Measurements from ENCODE around the gene MRTFA. TPM values are rescaled to one million over a fixed set of nuclear protein-coding genes. Genes with fewer than 3 reads are reported as not detected.
"Not testable (repeated sequence)": the region's sequence is repeated elsewhere in the genome, so short reads cannot be mapped to it uniquely, and the experiment has no call there.

MRTFA gene
- polyA plus RNA-seq, 1 donor: 35.9 TPM

DNA sequence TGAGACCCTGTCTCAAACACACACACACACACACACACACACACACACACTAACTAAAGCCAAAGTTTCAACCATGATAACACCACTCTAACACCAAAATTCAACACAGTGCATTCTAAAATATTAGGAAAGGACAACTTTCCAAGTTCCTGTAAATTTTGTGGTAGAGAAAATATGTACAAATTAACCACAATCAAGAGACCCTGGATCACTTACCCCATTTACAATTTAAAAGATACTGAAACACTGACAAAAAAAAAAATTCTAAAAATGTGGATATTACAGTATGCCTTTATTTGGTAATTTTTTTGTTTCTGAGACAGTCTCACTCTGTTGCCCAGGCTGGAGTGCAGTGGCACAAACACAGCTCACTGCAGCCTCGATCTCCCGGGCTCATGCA, 9.7 kb downstream of the MRTFA start:
- DNase-seq: no peak

DNA sequence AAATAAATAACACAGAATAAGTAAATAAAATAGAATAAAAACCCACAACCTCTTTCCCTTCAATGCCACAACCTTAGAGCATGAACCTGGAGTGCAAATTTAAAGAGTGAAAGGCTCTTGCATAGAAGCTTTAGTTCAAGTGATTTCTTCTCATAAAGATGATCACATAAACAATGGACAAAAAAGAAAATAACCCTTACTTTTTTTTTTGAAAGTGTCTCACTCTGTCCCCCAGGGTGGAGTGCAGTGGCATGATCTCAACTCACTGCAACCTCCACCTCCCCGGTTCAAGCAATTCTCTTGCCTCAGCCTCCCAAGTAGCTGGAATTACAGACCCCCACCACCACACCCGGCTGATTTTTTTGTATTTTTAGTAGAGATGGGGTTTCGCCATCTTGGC, 10.7 kb downstream of the MRTFA start:
- DNase-seq: not testable (repeated sequence)

DNA sequence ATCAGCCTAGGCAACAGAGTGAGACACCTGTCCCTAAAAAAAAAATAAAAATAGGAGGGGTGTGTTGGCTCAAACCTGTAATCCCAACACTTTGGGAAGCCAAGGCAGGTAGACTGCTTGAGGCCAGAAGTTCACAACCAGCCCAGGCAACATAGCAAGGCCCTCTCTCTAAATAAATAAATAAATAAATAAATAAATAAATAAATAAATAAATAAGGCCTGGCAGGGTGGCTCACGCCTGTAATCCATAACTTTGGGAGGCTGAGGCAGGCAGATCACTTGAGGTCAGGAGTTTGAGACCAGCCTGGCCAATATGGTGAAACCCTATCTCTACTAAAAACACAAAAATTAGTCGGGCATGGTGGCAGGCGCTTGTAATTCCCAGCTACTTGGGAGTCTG, 11.2 kb downstream of the MRTFA start:
- not testable (repeated sequence) for DNase-seq

DNA sequence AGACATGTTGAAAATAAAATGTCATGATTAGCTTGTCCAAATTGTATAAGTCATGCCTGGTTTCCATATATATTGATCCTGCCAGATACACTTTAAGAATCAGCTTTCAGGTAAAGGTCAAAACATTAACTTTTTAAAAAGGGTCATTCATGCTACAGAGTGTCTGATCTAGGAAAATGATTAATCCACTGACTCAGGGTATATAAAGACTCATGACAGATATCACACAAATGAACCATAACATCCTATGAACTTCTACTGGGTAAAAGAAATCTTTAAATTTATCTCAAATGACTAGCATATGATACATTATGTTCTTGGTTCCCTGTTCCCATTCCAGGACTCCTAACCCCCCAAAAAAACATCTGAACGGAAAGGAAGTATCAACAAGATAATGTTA, 11.7 kb downstream of the MRTFA start:
- no peak for DNase-seq

DNA sequence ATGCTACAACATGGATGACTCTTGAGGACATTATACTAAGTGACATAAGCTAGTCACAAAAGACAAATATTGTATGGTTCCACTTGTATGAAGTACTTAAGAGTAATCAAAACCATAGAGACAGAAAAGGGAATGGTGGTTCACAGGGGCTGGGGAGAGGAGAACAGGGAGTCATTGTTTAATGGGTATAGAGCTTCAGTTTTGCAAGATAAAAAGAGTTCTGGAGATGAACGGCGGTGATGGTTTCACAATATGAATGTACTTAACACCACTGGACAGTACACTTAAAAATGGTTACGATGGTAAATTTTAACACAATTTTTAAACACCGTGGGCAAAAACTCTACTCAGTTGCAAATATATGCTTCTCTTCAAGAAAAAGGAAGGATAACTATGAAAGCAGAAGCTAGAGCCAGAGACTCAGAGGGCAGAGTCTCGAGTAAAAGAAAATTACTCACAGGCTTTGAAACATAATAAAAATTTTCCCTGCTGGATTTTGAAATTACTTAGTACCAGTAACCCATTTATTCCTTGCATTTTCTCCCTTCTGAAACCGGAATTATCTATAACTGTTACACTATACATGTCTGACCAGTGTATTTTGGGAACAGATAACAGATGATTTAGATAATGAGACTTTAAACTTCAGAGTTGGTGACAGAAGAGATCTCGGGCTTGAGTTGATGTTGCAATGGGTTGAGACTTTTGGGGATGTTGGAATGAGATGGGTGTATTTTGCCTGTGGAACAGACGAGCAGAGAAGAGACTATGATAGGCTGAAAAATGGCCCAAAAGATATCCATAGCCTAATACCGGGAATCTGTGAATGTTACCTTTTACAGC, 15.0 kb downstream of the MRTFA start:
- DNase-seq: no peak

DNA sequence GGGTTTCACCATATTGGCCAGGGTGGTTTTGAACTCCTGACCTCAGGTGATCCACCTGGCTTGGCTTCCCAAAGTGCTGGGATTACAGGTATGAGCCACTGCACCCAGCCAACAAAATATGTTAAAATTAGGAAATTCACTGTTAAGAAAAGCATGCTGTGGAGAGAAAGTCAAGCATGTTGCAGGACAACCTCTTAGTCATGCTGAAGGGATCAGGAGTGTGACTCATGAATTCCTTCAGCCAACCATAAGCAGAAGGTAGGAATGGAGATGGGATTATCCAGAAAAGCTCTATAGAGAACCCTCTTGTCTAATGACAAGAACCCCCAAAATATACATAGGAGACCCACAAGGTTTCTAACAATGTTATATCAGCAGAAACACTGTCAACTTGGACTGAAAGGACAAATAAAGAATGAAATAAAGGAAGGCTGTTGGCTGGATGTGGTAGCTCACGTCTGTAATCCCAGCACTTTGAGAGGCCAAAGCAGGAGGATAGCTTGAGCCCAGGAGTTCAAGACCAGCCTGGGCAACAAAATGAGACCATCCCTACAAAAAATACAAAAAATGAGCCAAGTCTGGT, 16.0 kb downstream of the MRTFA start:
- DNase-seq: no peak

DNA sequence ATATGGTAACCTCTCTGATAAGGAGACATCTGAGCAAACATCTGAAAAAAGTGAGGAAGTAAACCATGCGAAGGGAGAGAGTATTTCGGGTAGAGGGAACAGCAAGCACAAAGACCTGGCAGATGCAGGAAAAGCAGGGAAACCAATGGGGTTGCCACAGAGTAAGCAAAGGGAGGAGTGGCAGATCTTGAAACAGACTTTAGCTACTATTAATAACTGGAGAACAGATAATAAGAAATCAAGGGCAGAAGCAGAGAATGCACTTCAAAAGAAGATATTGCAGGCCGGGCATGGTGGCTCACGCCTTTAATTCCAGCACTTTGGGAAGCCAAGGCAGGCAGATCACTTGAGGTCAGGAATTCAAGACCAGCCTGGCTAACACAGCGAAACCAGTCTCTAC, 18.1 kb downstream of the MRTFA start:
- DNase-seq: no peak

DNA sequence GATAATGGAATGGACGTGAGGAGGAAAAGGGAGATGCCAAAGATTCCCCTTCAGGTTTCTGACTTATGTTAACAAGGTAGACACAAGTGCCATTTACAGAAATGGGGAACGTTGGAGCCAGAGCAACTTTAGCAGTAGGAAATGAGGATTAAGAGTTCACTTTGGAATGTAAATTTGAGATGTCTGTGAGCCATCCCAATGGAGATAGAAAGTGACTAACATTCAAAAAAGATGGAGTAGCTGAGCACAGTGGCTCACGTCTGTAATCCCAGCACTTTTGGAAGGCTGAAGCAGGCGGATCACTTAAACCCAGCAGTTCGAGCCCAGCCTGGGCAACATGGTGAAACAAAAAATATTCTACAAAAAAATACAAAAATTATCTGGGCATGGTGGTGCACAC, 19.9 kb downstream of the MRTFA start:
- no peak for DNase-seq

DNA sequence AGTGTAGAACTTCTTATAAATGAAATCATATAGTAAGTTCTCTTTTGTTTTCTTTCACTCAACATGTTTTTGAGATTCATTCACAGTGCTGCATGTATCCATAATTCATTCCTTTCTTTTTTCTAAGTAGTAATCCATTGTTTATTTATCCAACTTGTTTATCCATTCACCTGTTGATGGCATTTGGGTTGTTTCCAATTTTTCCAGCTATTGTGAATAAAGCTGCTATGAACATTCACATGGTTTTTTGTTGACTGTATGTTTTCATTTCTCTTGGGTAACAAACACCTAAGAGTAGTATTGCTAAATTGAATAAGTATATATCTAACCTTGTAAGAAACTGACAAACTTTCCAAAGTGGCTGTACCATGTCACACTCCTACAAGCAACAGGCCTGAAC, 23.5 kb downstream of the MRTFA start:
- DNase-seq: no peak

DNA sequence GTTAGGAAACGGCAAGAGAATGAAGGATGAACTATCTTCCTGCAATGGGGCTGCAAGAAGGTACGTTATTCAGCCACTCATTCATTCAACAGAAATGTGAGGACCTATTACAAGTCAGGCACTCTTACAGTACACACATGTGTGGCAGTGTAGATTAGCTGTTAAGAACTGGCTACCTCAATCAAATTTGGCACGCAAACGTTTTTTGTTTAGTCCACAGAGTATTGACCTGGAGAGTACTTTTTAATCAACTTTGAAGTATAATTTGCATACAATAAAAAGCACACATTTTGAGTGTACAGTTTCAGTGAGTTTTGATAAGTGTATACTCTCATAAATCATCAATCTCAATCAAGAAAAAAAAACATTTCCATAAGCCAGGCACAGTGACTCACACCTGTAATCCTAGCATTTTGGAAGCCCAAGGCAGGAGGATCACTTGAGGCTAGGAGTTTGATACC, 24.2 kb downstream of the MRTFA start:
- no peak for DNase-seq

DNA sequence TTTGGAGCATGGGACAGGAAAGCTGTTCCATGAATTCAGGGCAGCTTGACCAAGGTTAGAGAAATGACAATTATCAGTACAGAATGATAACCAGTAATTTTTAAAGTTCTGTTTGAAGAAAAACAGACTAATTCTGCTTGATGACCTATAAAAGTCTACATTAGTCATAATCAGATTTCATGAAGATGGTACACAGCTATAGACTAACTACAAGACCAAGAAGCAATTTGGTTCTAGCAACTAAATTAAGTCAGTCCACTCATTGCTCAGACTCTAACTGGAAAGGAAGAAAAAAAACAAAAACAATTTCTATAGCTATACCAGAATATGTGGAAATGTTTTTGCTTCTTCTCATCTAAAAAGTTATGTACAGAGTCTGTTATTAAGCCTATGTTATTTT, 24.9 kb downstream of the MRTFA start:
- no peak for DNase-seq

DNA sequence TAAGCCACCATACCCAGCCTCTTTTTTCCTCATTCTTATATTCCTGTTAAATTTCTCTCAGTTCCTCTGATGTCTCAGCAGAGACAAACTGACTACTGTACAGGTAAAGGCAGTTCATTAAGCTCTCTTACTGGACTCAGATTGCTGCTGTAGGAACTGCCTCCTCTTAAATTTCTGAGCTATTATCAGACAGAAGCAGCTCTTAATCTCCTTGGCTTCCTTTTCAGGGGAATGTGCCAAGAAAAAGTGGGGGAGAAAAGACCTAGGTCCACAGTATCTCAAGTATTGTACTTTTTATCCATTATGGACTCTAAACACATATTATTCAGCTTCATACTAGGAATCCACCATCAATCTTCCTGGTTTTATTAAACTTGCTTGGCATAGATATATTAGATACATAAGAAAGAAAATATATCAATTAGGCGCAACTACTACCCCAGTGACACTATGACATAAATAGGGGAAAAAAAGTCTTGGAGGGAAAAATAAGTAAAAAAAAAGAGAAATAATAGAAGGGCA, 26.1 kb downstream of the MRTFA start:
- no peak for DNase-seq

DNA sequence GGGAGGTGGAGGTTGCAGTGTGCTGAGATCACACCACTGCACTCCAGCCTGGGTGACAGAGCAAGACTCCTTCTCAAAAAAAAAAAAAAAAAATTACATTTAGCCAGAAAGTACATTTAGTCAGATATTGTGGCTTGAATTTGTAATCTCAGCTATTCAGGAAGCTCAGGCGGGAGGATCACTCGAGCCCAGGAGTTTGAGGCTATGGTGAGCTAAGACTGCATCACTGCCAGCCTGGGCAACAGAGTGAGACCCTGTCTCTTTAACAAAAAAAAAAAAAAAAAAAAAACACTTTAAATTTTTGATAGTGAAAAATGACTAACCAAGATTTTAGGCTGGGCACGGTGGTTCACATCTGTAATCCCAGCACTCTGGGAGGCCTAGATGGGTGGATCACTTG, 27.3 kb downstream of the MRTFA start:
- DNase-seq: no peak

DNA sequence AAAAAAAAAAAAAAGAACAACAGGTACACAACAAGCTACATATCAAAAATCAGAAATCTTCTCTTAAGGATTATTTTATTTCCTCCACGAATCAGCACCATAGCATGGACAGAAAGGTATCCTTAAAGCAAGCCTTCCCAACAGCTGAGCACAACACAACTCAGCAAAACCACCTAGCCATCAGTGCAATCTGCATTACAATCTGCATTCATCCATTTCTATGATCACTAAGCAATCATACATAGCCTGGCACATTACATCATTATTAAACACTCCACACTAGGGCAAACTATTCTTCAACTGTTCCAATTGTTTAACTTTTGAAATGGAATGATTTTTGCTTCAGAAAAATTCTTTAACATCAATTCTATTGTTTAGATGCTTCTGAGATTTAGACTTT, 29.0 kb downstream of the MRTFA start:
- DNase-seq: no peak

DNA sequence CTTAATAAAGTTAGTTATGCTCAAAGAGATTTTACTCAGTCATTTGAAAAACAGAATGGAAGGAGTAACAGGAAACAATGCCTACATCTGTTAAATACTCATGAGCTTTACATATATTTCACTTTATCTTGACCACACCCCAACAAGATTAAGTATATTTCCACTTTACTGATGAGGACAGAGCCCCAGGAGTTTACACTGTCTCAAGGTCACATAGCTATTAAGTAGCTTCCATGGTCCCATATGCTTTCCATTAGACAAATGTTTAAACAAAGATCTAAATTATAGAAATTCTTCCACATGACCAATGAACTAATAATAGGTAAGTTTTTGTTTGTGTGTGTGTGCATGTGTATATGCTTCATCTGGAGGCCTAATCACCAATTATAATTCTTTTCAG, 30.2 kb downstream of the MRTFA start:
- DNase-seq: no peak

DNA sequence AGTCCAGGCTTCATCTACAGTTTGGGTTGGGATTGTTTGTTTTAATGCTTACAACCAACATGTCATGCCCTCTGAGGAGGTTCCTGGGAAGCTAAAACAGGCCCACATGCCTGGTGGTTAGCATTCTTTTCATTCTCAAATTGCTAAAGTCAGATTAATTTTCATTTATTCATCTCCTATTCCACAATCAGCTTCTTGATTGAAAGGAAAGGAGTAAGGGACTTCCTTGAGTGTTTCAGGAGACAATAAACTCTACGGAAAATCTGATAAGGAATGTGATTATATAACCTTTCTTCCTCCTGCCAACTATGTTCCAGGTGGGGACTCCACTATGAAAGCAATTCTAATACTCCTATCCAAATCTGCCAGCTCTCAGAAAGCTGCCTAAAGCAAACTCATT, 30.8 kb downstream of the MRTFA start:
- no peak for DNase-seq

DNA sequence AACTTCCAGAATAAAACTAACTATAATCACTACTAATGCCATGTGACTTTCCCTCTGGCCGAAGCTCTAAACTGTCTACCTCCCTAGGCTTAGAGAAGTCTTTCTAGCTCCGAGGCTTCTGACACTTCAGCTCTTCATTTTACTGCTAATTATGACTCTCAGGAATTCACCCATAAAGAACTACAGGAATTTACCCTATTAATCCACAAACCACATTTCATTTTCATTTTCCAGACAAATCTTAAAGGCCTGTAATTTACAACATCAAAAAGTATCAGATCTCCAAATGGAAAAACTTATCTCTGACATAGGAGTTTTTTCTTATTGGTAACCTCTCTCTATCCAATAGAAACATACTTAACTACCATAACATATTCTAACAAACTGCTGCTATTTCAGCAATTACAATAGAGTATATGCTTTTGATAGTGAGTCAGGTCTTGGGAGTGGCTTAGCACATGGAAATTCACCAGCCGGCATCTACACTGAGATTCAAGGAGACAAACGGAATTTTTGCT, 33.4 kb downstream of the MRTFA start:
- no peak for DNase-seq

DNA sequence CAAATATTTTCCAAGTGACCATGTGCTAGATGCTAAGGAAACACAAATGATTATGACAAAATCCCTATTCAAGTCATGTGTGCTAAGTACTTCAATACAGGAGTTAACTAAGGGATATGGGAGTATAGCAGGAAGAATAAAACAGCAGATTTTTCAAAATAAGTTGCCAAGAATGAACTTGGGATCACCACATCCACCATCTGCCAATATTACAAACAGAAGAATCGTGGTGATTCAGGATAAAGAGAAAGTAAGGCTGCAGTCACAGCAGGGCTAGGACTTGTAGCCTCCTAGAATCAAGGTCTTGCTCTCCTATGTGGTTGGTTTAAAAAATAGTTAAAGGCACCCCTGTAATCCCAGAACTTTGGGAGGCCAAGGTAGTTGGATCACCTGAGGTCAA, 34.3 kb downstream of the MRTFA start:
- no peak for DNase-seq

DNA sequence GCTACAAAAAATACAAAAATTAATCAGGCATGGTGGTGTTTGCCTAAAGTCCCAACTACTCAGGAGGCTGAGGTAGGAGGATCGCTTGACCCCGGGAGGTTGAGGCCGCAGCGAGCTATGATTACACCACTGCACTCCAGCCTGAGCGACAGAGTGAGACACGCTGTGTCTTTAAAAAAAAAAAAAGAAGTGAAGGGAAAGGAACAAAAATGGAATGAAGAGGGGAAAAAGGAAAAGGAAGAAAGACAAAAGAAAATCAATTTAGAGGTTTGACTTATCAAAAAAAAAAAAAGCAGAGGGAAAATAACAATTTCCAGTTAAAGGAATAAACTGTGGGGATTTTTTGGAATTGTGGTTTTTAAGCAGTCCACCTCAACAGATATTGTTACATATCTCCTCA, 36.8 kb downstream of the MRTFA start:
- DNase-seq: no peak

DNA sequence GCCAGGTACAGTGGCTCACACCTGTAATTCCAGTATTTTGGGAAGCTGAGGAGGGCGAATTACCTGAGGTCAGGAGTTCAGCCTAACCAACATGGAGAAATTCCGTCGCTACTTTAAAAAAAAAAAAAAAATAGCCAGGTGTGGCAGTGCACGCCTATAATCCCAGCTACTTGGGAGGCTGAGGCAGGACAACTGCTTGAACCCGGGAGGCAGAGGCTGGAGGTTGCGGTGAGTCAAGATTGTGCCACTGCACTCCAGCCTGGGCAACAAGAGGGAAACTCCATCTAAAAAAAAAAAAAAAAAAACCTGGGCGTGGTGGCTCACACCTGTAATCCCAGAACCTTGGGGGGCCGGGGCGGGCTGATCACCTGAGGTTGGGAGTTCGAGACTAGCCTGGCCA, 37.8 kb downstream of the MRTFA start:
- not testable (repeated sequence) for DNase-seq

DNA sequence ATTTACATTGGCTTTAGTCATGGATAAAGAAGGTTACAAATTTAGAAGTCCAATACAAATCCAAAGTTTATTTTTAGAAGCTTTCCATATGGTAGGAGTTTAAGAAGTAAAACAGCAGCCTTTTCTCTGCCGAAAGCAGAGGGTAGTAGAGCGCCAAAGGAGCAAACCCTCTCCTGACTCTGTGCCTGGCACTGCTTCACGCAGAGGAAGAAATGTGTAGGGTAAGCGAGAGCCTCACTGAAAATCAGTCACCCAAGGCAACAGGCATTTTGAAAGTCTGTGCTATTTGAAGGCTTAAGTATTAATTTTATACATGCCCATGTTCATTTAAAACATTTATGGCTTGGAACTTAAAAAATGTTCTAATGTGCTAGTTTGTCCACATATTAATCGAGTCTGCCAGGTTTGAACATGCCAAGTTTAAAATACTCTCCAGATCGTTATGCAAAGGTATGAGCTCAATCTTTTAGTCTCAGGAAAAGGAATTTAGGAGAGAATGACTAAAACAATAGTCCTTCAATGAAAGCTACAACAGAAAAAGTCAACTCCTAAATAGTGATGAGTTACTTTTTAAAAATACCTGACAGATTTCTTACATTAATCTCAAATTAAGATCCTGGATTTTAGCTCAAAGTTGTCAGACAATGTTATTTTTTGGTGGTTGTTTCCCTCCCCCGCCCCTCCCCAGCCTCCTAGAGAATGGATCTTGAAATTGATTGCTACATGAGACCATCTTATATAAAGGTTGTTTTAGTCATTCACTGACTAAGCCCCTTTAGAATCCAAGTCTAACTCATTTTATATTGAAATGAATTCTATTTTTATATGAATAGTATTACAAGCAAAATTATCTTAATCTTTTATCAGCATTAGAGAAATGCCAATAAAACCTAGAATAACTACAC, 38.7 kb downstream of the MRTFA start:
- DNase-seq: peak; percentile 57

DNA sequence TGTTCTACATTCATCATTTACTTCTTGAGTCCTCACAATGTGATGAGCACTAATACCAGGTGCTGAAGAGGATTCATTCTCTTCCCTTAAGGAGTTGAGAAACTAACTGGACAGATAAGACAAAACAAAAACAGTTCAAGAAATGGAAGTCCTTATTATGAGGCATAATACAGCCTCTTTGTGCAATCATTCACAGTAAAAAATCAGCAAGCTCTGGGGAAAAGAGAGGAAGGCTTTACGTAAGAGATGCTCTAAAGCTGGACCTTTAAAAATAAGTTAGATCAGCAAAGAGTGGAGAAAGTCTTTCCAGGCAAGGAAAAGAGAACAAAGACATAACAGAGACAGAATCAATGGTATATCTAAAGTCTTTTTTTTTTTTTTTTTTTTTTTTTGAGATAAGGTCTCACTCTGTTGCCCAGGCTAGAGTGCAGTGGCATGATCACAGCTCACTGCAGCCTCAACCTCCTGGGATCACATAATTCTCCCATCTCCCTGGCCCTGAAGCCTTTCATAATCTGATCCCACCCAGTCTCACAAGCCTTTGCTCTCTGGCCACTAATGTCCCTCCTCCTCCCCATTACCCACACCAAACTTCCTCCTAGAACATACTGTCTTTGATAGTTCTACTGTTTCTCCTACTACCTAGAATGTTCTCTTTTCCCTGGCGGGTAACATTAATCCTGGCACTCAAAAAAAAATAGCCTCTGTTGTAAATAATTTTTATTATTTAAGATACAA, 40.9 kb downstream of the MRTFA start:
- no peak for DNase-seq

Data from hindlimb muscle (tissue), 1 donor.